Measurements from ENCODE around the gene DOK6.

GRCh38 chr18:69658103-69658502 lies 257.4 kb downstream of the DOK6 start:
- no peak for TF ChIP-seq CTCF (IDR thresholded peaks at IDR 0.05)
- TF ChIP-seq EZH2 (IDR thresholded peaks at IDR 0.05; ENCODE audit: borderline replicate concordance, insufficient read depth, low read depth, low read length, poor library complexity, severe bottlenecking), result no peak

Data from B cell (primary cell).